Measurements from ENCODE around the gene TOM1. TPM values are rescaled to one million over a fixed set of nuclear protein-coding genes. Genes with fewer than 3 reads are reported as not detected.

The TOM1 gene
- total RNA-seq, 6 experiments from 2014 or later = 34.2 to 47.2 (median 44.6) TPM

GRCh38 chr22:35380013-35380412 is 80.3 kb downstream of the TOM1 start:
- Mint-ChIP-seq H3K4me3 (peak overlapping the region; percentile 99), H3K4me1 (ENCODE audit: low read depth) (peaks cover 87% of the 10 kb centered on the region), H3K36me3 (ENCODE audit: low read depth) (peaks cover 15% of the 10 kb centered on the region; the same call in 1 of the 2 replicates), H3K27ac (peak overlapping the region; percentile 80), H3K9me3 (no peaks in the 10 kb centered on the region), H3K27me3 (ENCODE audit: insufficient read depth) (peaks cover 2% of the 10 kb centered on the region; the same call in 1 of the 2 replicates)
- no peak for DNase-seq
- no peak for TF ChIP-seq CTCF (IDR thresholded peaks at IDR 0.05)

- Mint-ChIP-seq H3K27ac (peak within 1 kb of the TSS; percentile 80), H3K27me3 (ENCODE audit: insufficient read depth) (peaks cover 2% of the 10 kb centered on the region; the same call in 1 of the 2 replicates), H3K9me3 (no peaks in the 10 kb centered on the region), H3K4me1 (ENCODE audit: low read depth) (peaks cover 81% of the 10 kb centered on the region), H3K36me3 (ENCODE audit: low read depth) (peaks cover 17% of the 10 kb centered on the region; the same call in 1 of the 2 replicates), H3K4me3 (peak within 1 kb of the TSS; percentile 99)
- peak; percentile 89 for DNase-seq
- TF ChIP-seq CTCF (IDR thresholded peaks at IDR 0.05) = peak; percentile 35; the same call in 1 of the 2 replicates
These were observed 81.1 kb downstream of the TOM1 start, which contains the start of gene HMOX1 for GRCh38 chr22:35380537-35381423. HMOX1 (plus strand) TSS chr22:35381096; CDS start chr22:35381174, 78 bp downstream.

- DNase-seq = no peak
- H3K9me3 Mint-ChIP-seq = no peaks in the 10 kb centered on the region
- H3K36me3 Mint-ChIP-seq (ENCODE audit: low read depth) = peaks cover 17% of the 10 kb centered on the region; the same call in 1 of the 2 replicates
- peak overlapping the region; percentile 80 for H3K27ac Mint-ChIP-seq
- H3K4me1 Mint-ChIP-seq (ENCODE audit: low read depth) = peaks cover 75% of the 10 kb centered on the region
- no peak for TF ChIP-seq CTCF (IDR thresholded peaks at IDR 0.05)
- peaks cover 2% of the 10 kb centered on the region; the same call in 1 of the 2 replicates for H3K27me3 Mint-ChIP-seq (ENCODE audit: insufficient read depth)
- peak overlapping the region; percentile 99 for H3K4me3 Mint-ChIP-seq
These were observed 81.8 kb downstream of the TOM1 start for GRCh38 chr22:35381424-35382009.

- Mint-ChIP-seq H3K36me3 (ENCODE audit: low read depth) (peaks cover 17% of the 10 kb centered on the region; the same call in 1 of the 2 replicates), H3K9me3 (no peaks in the 10 kb centered on the region), H3K27ac (no peak overlapping the region; the same call in 1 of the 2 replicates), H3K4me3 (peak overlapping the region; percentile 99), H3K27me3 (ENCODE audit: insufficient read depth) (peaks cover 2% of the 10 kb centered on the region; the same call in 1 of the 2 replicates), H3K4me1 (ENCODE audit: low read depth) (peaks cover 55% of the 10 kb centered on the region)
- no peak for TF ChIP-seq CTCF (IDR thresholded peaks at IDR 0.05)
- DNase-seq = no peak
These were observed 84.0 kb downstream of the TOM1 start for GRCh38 chr22:35383679-35384071.

GRCh38 chr22:35384527-35384926 is 84.8 kb downstream of the TOM1 start:
- peaks cover 46% of the 10 kb centered on the region for H3K4me1 Mint-ChIP-seq (ENCODE audit: low read depth)
- H3K27ac Mint-ChIP-seq = peak overlapping the region; percentile 34
- peaks cover 4% of the 10 kb centered on the region for H3K27me3 Mint-ChIP-seq (ENCODE audit: insufficient read depth)
- no peak overlapping the region; the same call in 1 of the 2 replicates for H3K4me3 Mint-ChIP-seq
- TF ChIP-seq CTCF (IDR thresholded peaks at IDR 0.05) = no peak
- no peak for DNase-seq
- H3K9me3 Mint-ChIP-seq = no peaks in the 10 kb centered on the region
- H3K36me3 Mint-ChIP-seq (ENCODE audit: low read depth) = peaks cover 17% of the 10 kb centered on the region; the same call in 1 of the 2 replicates

Data from HFFc6 (cell line).